Ectodermal cell (in vitro differentiated cells): ENCODE results near the gene PUS7. TPM values are rescaled to one million over a fixed set of nuclear protein-coding genes. Genes with fewer than 3 reads are reported as not detected.

ENCODE experiments used
- H3K27ac ChIP-seq: 2 replicates; pipeline ENCODE4 v1.7.0; 2013; ENCODE audit warnings: mild to moderate bottlenecking, low read depth, low read length; ENCODE audit not compliant: insufficient read depth, poor library complexity, severe bottlenecking
- H3K27me3 ChIP-seq: 2 replicates; pipeline ENCODE4 v1.7.0; 2013; ENCODE audit warnings: mild to moderate bottlenecking, low read length; ENCODE audit not compliant: insufficient read depth, control insufficient read depth, poor library complexity, severe bottlenecking
- H3K36me3 ChIP-seq: one replicate; pipeline ENCODE4 v1.7.0; 2013; ENCODE audit warnings: low read length; ENCODE audit not compliant: control insufficient read depth, insufficient read depth
- H3K4me1 ChIP-seq: one replicate; pipeline ENCODE4 v1.7.0; 2013; ENCODE audit warnings: low read length; ENCODE audit not compliant: control insufficient read depth, insufficient read depth
- H3K4me3 ChIP-seq: 2 replicates; pipeline ENCODE4 v1.7.0; 2013; ENCODE audit warnings: low read depth, low read length, control low read depth; ENCODE audit not compliant: insufficient read depth
- H3K9me3 ChIP-seq: 2 replicates; pipeline ENCODE4 v1.7.0; 2013; ENCODE audit warnings: mild to moderate bottlenecking, low read length, moderate library complexity; ENCODE audit not compliant: control insufficient read depth
- WGBS, 2 experiments: methylation state at CpG; one replicate each; pipeline ENCODE4 v1.1.7; 2013; ENCODE audit warnings: missing lambda C conversion rate in 2 of 2; 5-methylcytosine and 5-hydroxymethylcytosine counted together
- polyA plus RNA-seq, 4 experiments: library from polyadenylated mRNA; stranded (reverse); fragments of 50-300 nt; gene quantifications; one replicate each; pipeline ENCODE4 v1.2.3, GENCODE V29; 2013

PUS7 gene
- polyA plus RNA-seq (2013, experiment 1 of 4), result 28.6 TPM
- polyA plus RNA-seq (2013, experiment 2 of 4), result 28.5 TPM
- 21.7 TPM for polyA plus RNA-seq (2013, experiment 3 of 4)
- polyA plus RNA-seq (2013, experiment 4 of 4), result 23.1 TPM

- H3K9me3 ChIP-seq, result no peaks in the 10 kb centered on the region
- H3K4me1 ChIP-seq, result no peaks in the 10 kb centered on the region
- no peaks in the 10 kb centered on the region for H3K36me3 ChIP-seq
- H3K4me3 ChIP-seq, result peak within 1 kb of the TSS; percentile 90
- H3K27ac ChIP-seq, result peak within 1 kb of the TSS; percentile 82
- 0% methylated on average over 96 of the region's 96 CpGs for WGBS, 2 experiments
- H3K27me3 ChIP-seq, result no peaks in the 10 kb centered on the region
These were observed at the start of gene PUS7 for GRCh38 chr7:105521717-105522463. TSS of gene PUS7 (minus strand) at chr7:105522271. CDS start at chr7:105508512, 13,759 bp downstream.

DNA sequence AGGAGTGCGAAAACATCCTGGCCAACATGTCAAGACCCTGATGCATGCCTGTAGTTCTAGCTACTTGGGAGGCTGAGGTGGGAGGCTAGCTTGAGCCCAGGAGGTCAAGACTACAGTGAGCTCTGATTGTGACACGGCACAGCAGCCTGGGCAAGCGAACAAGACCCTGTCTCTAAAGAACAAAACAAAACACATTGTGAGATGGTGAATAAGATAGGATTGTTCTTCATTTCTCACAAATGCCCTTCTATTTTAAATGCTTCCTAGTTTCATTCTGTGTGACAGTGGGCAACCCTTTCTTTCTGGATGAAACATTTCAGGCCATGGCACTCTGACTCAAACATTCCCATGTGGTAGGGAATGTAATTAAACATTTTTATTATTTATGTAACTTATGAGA lies 45.8 kb upstream of the PUS7 start:
- 93 to 95% methylated on average over 2 to 3 of the region's 3 CpGs for WGBS, 2 experiments
- H3K4me3 ChIP-seq, result no peak overlapping the region
- H3K36me3 ChIP-seq, result peaks cover 8% of the 10 kb centered on the region
- H3K27me3 ChIP-seq, result no peaks in the 10 kb centered on the region
- H3K27ac ChIP-seq, result no peak overlapping the region
- H3K9me3 ChIP-seq, result no peaks in the 10 kb centered on the region
- H3K4me1 ChIP-seq, result no peaks in the 10 kb centered on the region

DNA sequence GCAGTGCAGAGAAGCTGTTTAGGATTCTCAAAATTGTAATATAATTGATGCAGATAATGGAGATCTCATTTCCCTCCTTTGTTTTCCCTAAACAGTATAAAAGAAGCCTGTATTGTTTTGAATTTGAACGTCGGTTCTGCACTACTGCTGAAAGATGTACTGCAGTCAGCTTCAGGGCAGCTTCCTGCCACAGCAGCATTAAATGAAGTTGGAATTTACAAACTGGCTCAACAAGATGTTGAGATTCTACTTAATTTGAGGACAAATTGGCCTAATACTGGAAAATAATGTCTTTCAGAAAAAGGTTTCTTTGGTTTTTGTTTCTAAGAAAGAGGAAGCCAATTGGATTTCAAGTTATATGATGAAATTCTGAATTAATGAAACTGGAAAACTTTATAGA lies 45.0 kb upstream of the PUS7 start:
- H3K27me3 ChIP-seq, result no peaks in the 10 kb centered on the region
- no peak overlapping the region for H3K27ac ChIP-seq
- no peak overlapping the region for H3K4me3 ChIP-seq
- no peaks in the 10 kb centered on the region for H3K9me3 ChIP-seq
- H3K4me1 ChIP-seq, result no peaks in the 10 kb centered on the region
- peaks cover 8% of the 10 kb centered on the region for H3K36me3 ChIP-seq
- WGBS, 2 experiments, result 93 to 100% methylated on average over 2 of the region's 2 CpGs

- H3K27me3 ChIP-seq, result no peaks in the 10 kb centered on the region
- WGBS, 2 experiments, result 96 to 98% methylated on average over 4 of the region's 4 CpGs
- no peaks in the 10 kb centered on the region for H3K9me3 ChIP-seq
These were observed 43.1 kb upstream of the PUS7 start for GRCh38 chr7:105565190-105565589.

DNA sequence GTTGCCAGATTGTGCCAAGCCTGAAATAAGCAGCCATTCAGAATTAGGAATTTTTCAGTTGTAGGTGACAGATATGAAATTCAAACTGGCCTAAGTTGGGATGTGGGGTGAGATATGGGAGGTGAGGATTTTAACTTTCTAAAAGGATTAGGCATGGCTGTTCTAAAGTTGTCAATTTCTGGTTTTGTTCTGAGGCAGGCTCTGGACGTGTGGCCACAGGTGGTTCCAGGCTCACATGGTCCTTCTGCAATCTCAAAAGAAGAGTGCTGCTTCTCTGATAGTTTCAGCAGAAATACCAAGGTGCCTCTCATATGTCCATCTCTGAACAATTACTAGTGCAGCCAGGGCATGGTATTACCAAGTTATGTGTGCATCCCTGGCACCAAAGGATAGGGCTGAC lies 37.9 kb upstream of the PUS7 start:
- Histone ChIP-seq H3K36me3 (peaks cover 7% of the 10 kb centered on the region), H3K27ac (no peak overlapping the region), H3K4me3 (no peak overlapping the region), H3K4me1 (no peaks in the 10 kb centered on the region), H3K27me3 (no peaks in the 10 kb centered on the region), H3K9me3 (no peaks in the 10 kb centered on the region)
- 88 to 91% methylated on average over 1 of the region's 1 CpG for WGBS, 2 experiments

More at GRCh38 chr7:105565190-105565589, 43.1 kb upstream of the PUS7 start:
- Histone ChIP-seq H3K27ac (no peak overlapping the region), H3K4me1 (no peaks in the 10 kb centered on the region), H3K36me3 (peaks cover 8% of the 10 kb centered on the region), H3K4me3 (no peak overlapping the region)

DNA sequence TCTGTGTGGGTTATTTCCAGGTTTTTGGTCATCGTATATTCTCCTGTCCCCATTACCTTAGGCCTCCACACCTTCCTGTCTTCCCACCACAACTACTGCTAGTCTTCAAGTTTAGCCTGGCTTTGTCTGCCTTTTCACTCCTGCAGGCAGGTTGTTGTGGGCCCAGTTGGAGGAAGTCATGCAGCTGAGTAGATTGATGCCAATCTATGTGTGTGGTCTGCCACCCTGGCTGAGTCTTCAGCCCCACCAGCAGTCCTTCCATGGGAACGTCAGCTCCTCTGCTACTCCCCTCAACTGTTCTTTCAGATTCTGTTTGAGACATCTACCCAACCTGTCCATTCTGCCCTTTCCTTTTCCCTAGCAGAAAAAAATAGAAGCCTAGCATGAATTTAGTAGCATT lies 16.3 kb upstream of the PUS7 start:
- Histone ChIP-seq H3K4me1 (no peaks in the 10 kb centered on the region), H3K4me3 (no peak overlapping the region), H3K27me3 (no peaks in the 10 kb centered on the region), H3K9me3 (no peaks in the 10 kb centered on the region), H3K27ac (no peak overlapping the region), H3K36me3 (peaks cover 9% of the 10 kb centered on the region)
- WGBS, 2 experiments, result 81 to 83% methylated on average over 2 of the region's 2 CpGs

GRCh38 chr7:105532709-105533460 lies 10.8 kb upstream of the PUS7 start:
- Histone ChIP-seq H3K4me1 (no peaks in the 10 kb centered on the region), H3K27ac (no peak overlapping the region), H3K36me3 (no peaks in the 10 kb centered on the region), H3K4me3 (peak overlapping the region; percentile 99), H3K27me3 (no peaks in the 10 kb centered on the region), H3K9me3 (no peaks in the 10 kb centered on the region)
- WGBS, 2 experiments, result 53 to 56% methylated on average over 10 to 11 of the region's 12 CpGs

- 3% methylated on average over 42 of the region's 42 CpGs for WGBS, 2 experiments
- no peak within 1 kb of the TSS for H3K27ac ChIP-seq
These were observed 10.0 kb upstream of the PUS7 start, which contains the start of gene RINT1 for GRCh38 chr7:105531792-105532671. TSS of gene RINT1 (plus strand) at chr7:105532201. CDS start at chr7:105532316, 115 bp downstream.

GRCh38 chr7:105530546-105530945 lies 8.5 kb upstream of the PUS7 start:
- 93 to 95% methylated on average over 20 of the region's 20 CpGs for WGBS, 2 experiments
- no peaks in the 10 kb centered on the region for H3K36me3 ChIP-seq
- no peaks in the 10 kb centered on the region for H3K4me1 ChIP-seq
- H3K27me3 ChIP-seq, result no peaks in the 10 kb centered on the region
- H3K9me3 ChIP-seq, result no peaks in the 10 kb centered on the region
- H3K27ac ChIP-seq, result no peak overlapping the region
- H3K4me3 ChIP-seq, result no peak overlapping the region

More at GRCh38 chr7:105531792-105532671, 10.0 kb upstream of the PUS7 start, which contains the start of gene RINT1:
- Histone ChIP-seq H3K4me1 (no peaks in the 10 kb centered on the region), H3K4me3 (peak within 1 kb of the TSS; percentile 99), H3K27me3 (no peaks in the 10 kb centered on the region), H3K9me3 (no peaks in the 10 kb centered on the region), H3K36me3 (no peaks in the 10 kb centered on the region)
